Transverse colon (tissue), 4 donors: Measurements from ENCODE around the gene SPESP1.

Experiments
- EP300 ChIP-seq: sonication (generic); formaldehyde crosslinking; IDR thresholded peaks from one replicate; pipeline ENCODE4 v1.6.1; 2017; ENCODE audit warnings: antibody characterized with exemption, low read depth
- POLR2A ChIP-seq: fragments of 450-650 bp; IDR thresholded peaks from one replicate; pipeline ENCODE4 v1.6.1; 2016; ENCODE audit warnings: antibody characterized with exemption, mild to moderate bottlenecking, moderate library complexity
- POLR2AphosphoS5 ChIP-seq, 3 donors: sonication (generic); formaldehyde crosslinking; IDR thresholded peaks; one replicate each; pipeline ENCODE4 v1.6.1; 2016; ENCODE audit warnings: antibody characterized with exemption in 3 of 3
- TF ChIP-seq, protein P1 (sequence below), 5 experiments: fragments of 200-600 bp in 3 of 5; fragments of 450-650 bp in 2 of 5; sonication (generic) in 3 of 5; IDR thresholded peaks; 1 replicate in 2 of 5; 2 replicates in 3 of 5; pipeline ENCODE4 v1.5.1; 2016 to 2017; ENCODE audit warnings: antibody characterized with exemption in 5 of 5, inconsistent platforms in 3 of 5, mild to moderate bottlenecking in 2 of 5, moderate library complexity in 1 of 5

DNA sequence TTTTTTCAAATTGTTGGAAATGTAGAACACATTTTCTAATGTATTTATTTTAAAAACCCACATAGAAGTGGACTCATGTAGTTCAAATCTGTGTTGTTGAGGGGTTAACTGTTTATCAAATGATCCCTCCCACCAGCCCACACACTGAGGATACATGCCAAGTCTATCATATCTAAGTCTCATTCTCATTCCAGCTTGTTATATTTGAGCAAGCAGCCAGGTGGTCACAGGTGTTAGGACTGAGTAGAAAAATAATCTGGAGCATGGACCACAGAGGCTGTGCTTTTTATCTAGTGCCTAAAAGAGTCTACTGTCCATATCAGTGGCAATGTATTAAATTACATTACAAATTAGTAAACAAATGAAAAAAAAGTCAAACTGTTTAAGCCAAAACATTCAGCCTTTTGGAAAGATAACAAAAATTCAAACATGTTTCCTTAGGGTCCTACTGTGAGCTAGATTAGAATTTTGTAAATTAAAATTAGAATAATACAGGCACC is 20.7 kb upstream of the SPESP1 start:
- TF ChIP-seq, protein P1, sequence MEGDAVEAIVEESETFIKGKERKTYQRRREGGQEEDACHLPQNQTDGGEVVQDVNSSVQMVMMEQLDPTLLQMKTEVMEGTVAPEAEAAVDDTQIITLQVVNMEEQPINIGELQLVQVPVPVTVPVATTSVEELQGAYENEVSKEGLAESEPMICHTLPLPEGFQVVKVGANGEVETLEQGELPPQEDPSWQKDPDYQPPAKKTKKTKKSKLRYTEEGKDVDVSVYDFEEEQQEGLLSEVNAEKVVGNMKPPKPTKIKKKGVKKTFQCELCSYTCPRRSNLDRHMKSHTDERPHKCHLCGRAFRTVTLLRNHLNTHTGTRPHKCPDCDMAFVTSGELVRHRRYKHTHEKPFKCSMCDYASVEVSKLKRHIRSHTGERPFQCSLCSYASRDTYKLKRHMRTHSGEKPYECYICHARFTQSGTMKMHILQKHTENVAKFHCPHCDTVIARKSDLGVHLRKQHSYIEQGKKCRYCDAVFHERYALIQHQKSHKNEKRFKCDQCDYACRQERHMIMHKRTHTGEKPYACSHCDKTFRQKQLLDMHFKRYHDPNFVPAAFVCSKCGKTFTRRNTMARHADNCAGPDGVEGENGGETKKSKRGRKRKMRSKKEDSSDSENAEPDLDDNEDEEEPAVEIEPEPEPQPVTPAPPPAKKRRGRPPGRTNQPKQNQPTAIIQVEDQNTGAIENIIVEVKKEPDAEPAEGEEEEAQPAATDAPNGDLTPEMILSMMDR (IDR thresholded peaks at IDR 0.05): no peak
- TF ChIP-seq EP300 (no peak), POLR2A (no peak), POLR2AphosphoS5 (IDR thresholded peaks at IDR 0.05) (no peak)
